Activated CD8-positive, alpha-beta T cell treated with anti-CD3 and anti-CD28 coated beads, Interleukin-2, amount 10 ng/mL, durations not matched to agents 7 days and 5 days (primary cell): ENCODE results near the gene GPR161. TPM values are rescaled to one million over a fixed set of nuclear protein-coding genes. Genes with fewer than 3 reads are reported as not detected.

ENCODE experiments used
- ATAC-seq: fragments of 150-1000 bp; cut with Tn5 transposase; one replicate; pipeline ENCODE4 v1.10.0; 2021; ENCODE audit warnings: moderate library complexity
- CTCF ChIA-PET: fragments of 350-600 bp; sonication (Branson Sonifier 250); formaldehyde crosslinking; loops from one replicate; lab custom pipeline; 2021; ENCODE audit warnings: antibody characterized with exemption; lab: Charles Lee
- POLR2A ChIA-PET: fragments of 350-600 bp; sonication (Branson Sonifier 250); formaldehyde crosslinking; loops from one replicate; lab custom pipeline; 2021; ENCODE audit warnings: antibody characterized with exemption; lab: Charles Lee
- DNase-seq: peaks from one replicate; pipeline ENCODE4 v3.0.0-alpha.2; 2020
- H3K27ac Mint-ChIP-seq: one replicate; pipeline ENCODE4 v1.8.0; 2021; ENCODE audit warnings: mild to moderate bottlenecking, mixed read lengths
- H3K27me3 Mint-ChIP-seq: one replicate; pipeline ENCODE4 v1.8.0; 2021; ENCODE audit warnings: low read depth, mixed read lengths
- H3K36me3 Mint-ChIP-seq: one replicate; pipeline ENCODE4 v1.8.0; 2021; ENCODE audit warnings: low read depth, mixed read lengths
- H3K4me1 Mint-ChIP-seq: one replicate; pipeline ENCODE4 v1.8.0; 2021; ENCODE audit warnings: low read depth, mixed read lengths
- H3K4me3 Mint-ChIP-seq: one replicate; pipeline ENCODE4 v1.8.0; 2021; ENCODE audit warnings: mild to moderate bottlenecking, mixed read lengths
- H3K9me3 Mint-ChIP-seq: one replicate; pipeline ENCODE4 v1.8.0; 2022; ENCODE audit warnings: mixed read lengths; ENCODE audit not compliant: insufficient read depth
- total RNA-seq, 2 experiments: library from RNA; stranded (reverse); gene quantifications; one replicate each; pipeline ENCODE4 v1.2.3, GENCODE V29; 2021

The GPR161 gene
- total RNA-seq, 2 experiments from 2014 or later = not detected

DNA sequence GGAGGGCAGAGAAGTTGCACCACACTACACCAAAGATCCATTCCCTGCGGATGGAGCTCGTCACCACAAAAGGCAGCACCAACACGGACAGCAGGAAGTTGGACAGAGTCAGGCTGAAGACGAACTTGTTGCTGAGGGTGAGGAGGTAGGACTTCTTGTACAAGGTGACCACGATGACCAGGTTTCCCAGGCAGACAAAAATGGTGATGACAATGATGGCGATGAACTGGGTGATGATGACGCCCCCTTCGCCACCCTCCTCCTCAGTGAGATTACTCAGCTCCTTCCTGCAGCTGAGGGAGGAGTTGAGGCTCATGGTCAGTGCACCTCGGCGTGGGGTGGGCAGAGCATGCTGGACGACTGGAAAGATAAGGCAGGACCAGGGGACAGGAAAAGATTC, 32.2 kb downstream of the GPR161 start:
- Mint-ChIP-seq H3K27ac (no peak overlapping the region), H3K27me3 (peaks cover 5% of the 10 kb centered on the region), H3K4me1 (no peaks in the 10 kb centered on the region), H3K36me3 (no peaks in the 10 kb centered on the region), H3K4me3 (no peak overlapping the region), H3K9me3 (no peaks in the 10 kb centered on the region)
- DNase-seq = no peak
- ChIA-PET CTCF (interaction anchor here (0.9 kb wide), 1 partner anchor 41 kb away, joined by 3 read pairs; no protein-coding TSS in a partner anchor), POLR2A (no interaction called here)
- no peak for ATAC-seq

DNA sequence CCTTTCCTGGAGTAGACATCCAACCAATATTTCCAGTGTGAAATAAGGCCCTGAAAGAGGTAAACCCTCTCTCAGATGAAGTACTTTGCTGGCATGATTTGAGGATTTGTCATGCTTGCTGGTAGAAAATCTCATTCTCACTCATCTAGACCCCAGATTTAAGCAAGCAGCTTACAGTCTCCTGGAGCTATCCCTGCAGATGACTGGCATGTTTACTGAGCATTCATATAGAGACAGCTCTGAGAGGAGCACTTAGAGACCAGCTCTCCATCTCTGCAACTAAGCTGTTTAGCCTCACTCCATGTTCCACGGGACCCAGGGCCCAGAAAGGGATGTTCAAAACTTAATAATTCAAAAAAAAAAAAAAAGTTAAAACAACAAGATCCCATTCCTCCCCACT, 34.2 kb downstream of the GPR161 start:
- ChIA-PET CTCF (interaction anchor here (0.9 to 1.5 kb wide), 2 partner anchors 18 to 20 kb away, joined by 3 to 5 read pairs; no protein-coding TSS in a partner anchor), POLR2A (no interaction called here)
- H3K9me3 Mint-ChIP-seq = no peaks in the 10 kb centered on the region
- H3K4me1 Mint-ChIP-seq = no peaks in the 10 kb centered on the region
- H3K27me3 Mint-ChIP-seq = peaks cover 5% of the 10 kb centered on the region
- H3K27ac Mint-ChIP-seq = no peak overlapping the region
- H3K4me3 Mint-ChIP-seq = no peak overlapping the region
- DNase-seq (no peak), ATAC-seq (no peak)
- H3K36me3 Mint-ChIP-seq = no peaks in the 10 kb centered on the region

DNA sequence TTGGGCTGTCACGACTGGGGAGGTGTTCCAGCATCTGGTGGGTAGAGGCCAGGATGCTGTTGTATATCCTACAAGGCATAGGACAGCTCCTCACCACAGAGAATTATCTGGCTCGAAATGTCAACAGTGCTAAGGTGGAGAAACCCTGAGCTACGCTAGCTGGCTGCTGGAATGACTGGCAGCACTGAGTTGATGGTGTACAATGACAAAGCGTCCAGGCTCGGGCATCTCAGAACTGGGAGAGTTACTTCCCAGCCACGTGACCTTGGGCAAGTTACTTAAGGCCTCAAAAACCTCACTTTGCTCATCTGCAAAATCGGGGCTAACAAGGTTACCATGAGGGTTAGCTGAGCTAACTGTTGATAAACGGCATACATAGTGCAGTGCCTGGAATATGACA, 35.4 kb downstream of the GPR161 start:
- DNase-seq = no peak
- H3K4me1 Mint-ChIP-seq = no peaks in the 10 kb centered on the region
- no peaks in the 10 kb centered on the region for H3K9me3 Mint-ChIP-seq
- H3K4me3 Mint-ChIP-seq = no peak overlapping the region
- ChIA-PET POLR2A (interaction anchor here (0.6 kb wide), 1 partner anchor 1778 kb away, joined by 4 read pairs; no protein-coding TSS in a partner anchor), CTCF (interaction anchor here (1.0 to 1.5 kb wide), 2 partner anchors 9 to 17 kb away, joined by 3 to 5 read pairs; no protein-coding TSS in a partner anchor)
- no peak overlapping the region for H3K27ac Mint-ChIP-seq
- no peaks in the 10 kb centered on the region for H3K36me3 Mint-ChIP-seq
- no peak for ATAC-seq
- H3K27me3 Mint-ChIP-seq = peaks cover 3% of the 10 kb centered on the region

DNA sequence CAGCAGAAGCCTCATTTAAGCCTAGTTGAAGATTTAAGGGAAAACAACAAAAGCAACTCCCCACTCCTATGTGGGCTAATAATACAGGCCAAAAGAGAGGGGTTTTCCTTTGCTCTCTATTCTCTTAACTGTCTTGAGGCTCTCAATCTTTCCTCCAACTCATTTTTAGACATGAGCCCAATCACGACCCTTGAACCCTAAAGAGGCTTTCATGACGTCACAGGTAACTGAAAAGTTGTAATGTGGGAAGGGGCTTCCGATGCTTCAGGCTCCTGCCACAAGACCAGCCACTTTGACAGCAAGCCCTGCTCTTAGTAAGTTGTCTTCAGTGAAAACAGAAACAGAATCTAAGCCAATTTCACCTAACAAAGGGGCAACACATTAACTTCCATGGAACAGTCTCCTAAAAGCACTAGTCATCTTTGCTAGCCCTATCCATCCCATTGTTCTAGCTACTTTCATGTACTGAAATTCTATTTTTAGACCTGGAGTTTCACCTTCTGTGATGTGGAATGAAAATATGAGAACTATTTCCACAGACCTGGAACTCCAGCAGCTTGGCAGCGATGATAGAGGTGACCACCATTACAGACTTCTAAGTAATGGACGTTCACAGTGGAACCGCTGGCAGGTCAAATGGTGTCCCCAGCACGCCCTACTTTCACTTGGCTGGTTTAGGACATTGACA, 36.3 kb downstream of the GPR161 start:
- Mint-ChIP-seq H3K27ac (no peak overlapping the region), H3K36me3 (no peaks in the 10 kb centered on the region), H3K9me3 (no peaks in the 10 kb centered on the region), H3K27me3 (peaks cover 3% of the 10 kb centered on the region), H3K4me1 (no peaks in the 10 kb centered on the region), H3K4me3 (no peak overlapping the region)
- ChIA-PET CTCF (interaction anchor here (1.7 kb wide), 1 partner anchor 18 kb away, joined by 4 read pairs; no protein-coding TSS in a partner anchor), POLR2A (interaction anchor here (0.6 kb wide), 1 partner anchor 1779 kb away, joined by 4 read pairs; no protein-coding TSS in a partner anchor)
- no peak for ATAC-seq
- no peak for DNase-seq

DNA sequence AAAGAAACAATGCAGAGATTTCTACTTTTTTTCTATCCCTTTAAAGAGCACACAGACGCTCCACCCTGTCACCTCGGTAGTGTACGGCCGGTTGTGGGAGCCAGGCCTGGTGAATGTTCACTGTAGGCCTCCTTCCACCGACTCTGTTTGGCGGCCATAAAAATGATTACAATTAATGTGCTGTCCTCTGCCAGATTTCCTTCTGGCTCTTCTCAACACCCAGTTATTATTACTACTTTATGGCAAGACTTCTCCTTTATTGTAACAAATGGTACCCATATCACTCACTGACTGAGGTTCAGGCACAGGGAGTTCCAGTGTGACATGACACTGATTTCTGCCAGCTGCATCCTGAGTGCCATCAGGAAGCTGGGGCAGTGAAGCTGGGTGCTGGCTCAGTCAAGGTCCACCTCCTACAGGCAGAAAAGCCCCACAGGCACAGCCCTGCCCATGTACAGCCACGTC, 37.4 kb downstream of the GPR161 start:
- ChIA-PET POLR2A (no interaction called here), CTCF (interaction anchor here (1.7 to 2.5 kb wide), 2 partner anchors 17 kb away, joined by 4 to 8 read pairs; no protein-coding TSS in a partner anchor)
- H3K4me3 Mint-ChIP-seq = no peak overlapping the region
- peaks cover 3% of the 10 kb centered on the region for H3K27me3 Mint-ChIP-seq
- ATAC-seq (no peak), DNase-seq (no peak)
- H3K36me3 Mint-ChIP-seq = no peaks in the 10 kb centered on the region
- H3K9me3 Mint-ChIP-seq = no peaks in the 10 kb centered on the region
- no peak overlapping the region for H3K27ac Mint-ChIP-seq
- H3K4me1 Mint-ChIP-seq = no peaks in the 10 kb centered on the region

DNA sequence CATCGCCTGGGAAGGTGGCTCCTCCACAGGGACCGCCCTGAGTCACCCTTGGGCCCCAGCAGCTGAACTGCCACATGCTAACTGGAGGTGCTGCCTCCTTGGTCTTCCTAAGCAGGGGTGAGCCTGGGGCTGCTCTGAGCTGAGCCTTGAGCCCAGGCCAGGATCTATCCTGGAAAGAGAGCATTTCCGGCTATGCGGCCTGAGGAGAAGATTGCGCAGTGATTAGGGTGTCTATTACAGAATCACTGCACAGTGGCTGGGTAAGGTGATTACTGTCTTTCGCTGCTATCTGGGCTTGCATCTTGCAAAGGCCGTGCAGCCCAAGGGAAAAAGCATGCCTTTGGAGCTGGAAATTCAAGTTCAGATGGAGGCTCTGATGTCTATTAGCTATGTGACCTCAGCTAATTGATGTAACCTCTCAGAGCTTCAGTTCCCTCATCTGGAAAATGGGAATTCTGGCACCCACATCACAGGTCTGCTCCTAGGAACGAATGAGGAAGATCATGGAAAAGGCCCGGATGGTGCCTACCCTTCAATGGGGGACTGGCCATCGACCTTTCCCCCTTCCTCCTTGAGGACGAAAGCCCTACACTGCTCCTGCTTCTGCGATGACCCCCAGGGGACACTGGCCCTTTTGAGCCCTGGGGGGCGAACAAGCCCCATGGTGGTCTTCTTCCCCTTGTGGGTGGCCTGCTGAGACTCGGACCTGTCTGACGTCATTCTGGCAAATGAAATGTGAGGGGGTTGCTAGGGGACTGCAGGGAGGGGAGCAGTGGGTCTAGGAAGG, 38.0 kb downstream of the GPR161 start:
- ATAC-seq = no peak
- CTCF ChIA-PET = interaction anchor here (2.5 kb wide), 1 partner anchor 16 kb away, joined by 8 read pairs; no protein-coding TSS in a partner anchor
- Mint-ChIP-seq H3K4me1 (no peaks in the 10 kb centered on the region), H3K27me3 (peaks cover 3% of the 10 kb centered on the region), H3K36me3 (no peaks in the 10 kb centered on the region), H3K9me3 (no peaks in the 10 kb centered on the region), H3K4me3 (no peak overlapping the region), H3K27ac (no peak overlapping the region)
- POLR2A ChIA-PET = no interaction called here
- DNase-seq = no peak

DNA sequence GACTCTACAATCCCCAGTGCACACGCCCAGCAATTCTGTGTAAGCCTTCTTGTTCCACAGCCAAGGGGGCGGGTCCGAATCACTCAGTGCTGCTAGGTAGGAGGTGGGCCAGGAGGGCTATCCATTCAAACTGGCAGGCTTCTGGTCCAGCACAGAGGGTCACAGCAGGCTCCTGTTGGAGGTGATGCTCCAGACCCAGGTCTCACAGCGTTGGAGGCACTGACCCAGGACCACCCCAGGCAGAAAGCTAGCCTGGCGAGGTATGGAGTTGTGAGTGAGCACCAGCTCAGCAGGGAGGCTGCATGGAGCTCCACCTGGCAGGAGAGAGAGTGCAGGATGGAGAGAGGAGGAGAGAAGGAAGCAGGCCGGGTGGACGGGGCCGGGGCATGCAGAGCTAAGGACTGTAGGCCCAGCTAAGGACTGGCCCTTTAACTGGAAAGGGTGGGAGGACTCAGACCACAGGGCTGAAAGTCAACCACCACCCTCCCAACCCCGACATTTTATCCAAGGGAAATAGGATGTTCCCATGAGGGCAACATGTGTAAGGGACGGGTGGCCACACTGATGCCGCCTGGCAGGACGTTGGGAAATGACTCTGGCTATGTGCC, 38.7 kb downstream of the GPR161 start:
- Mint-ChIP-seq H3K9me3 (no peaks in the 10 kb centered on the region), H3K4me1 (no peaks in the 10 kb centered on the region), H3K4me3 (no peak overlapping the region), H3K36me3 (no peaks in the 10 kb centered on the region), H3K27me3 (no peaks in the 10 kb centered on the region), H3K27ac (no peak overlapping the region)
- ATAC-seq (no peak), DNase-seq (no peak)
- POLR2A ChIA-PET = no interaction called here
- CTCF ChIA-PET = interaction anchor here (2.5 kb wide), 1 partner anchor 16 kb away, joined by 8 read pairs; no protein-coding TSS in a partner anchor

DNA sequence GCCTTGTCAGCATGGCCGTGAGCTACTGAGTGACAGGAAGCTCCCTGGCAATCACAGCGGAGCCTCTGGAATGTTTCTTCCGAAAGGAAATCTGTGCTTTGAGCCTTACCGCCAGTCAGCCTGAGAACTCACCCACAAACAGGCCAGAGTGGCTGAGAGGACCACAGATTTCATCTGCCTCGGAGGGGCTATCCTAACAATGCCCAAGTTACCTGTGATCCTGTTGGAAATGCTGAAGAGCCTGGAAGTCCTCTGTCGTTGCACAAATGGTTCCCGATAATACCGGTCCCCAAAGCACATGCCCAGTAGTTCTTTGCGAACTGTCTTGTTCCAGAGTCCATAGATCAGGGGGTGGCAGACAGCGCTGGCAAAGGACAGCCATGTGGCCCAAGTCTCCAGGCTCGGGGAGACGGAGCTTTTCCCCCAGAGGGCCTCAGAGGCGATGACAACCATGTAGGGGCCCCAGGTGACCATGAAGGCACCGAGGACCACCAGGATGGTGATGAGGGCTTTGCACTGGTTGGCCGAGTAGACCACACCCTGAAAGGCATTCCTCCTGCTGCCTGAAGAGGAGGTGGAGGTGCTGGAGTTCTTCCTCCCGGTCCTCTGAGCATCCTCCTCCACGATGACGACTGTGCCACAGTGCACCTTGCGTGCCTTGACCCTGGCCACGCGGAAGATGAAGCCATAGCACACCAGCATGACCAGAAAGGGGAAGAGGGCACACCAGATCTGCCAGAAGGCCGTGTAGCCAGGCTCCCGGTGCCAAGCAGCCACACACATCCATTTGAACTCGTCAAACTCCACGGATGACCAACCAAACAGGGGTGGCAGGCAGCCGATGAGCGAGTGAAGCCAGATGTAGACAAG, 40.2 kb downstream of the GPR161 start:
- no peaks in the 10 kb centered on the region for H3K27me3 Mint-ChIP-seq
- CTCF ChIA-PET = interaction anchor here (2.5 kb wide), 2 partner anchors 14 kb away, joined by 8 to 13 read pairs; no protein-coding TSS in a partner anchor
- POLR2A ChIA-PET = no interaction called here
- no peak overlapping the region for H3K4me3 Mint-ChIP-seq
- H3K4me1 Mint-ChIP-seq = no peaks in the 10 kb centered on the region
- H3K27ac Mint-ChIP-seq = no peak overlapping the region
- no peaks in the 10 kb centered on the region for H3K9me3 Mint-ChIP-seq
- no peak for DNase-seq
- H3K36me3 Mint-ChIP-seq = no peaks in the 10 kb centered on the region
- no peak for ATAC-seq

DNA sequence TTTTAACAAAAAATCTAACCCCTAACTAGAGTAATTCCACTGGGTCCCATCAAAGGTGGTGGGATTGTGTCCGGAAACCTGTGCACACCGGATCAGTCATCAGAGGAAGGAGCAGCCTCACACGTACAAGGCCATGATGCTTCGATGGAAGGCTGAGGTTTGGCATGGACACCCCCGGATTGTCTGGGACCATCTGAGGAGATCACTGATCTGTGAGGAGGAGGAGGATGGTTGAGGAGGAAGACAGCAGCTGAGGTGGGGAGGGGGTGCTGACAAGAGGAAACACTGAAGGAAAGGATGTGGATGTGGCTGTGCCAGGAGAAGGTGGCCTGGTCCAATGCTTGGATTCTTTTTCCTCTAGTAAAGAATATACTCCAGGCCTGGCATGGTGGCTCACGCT, 41.3 kb downstream of the GPR161 start:
- POLR2A ChIA-PET = no interaction called here
- no peaks in the 10 kb centered on the region for H3K27me3 Mint-ChIP-seq
- CTCF ChIA-PET = interaction anchor here (0.8 to 2.5 kb wide), 2 partner anchors 13 to 140 kb away, joined by 3 to 13 read pairs; no protein-coding TSS in a partner anchor
- H3K27ac Mint-ChIP-seq = no peak overlapping the region
- DNase-seq (no peak), ATAC-seq (no peak)
- H3K4me1 Mint-ChIP-seq = no peaks in the 10 kb centered on the region
- H3K9me3 Mint-ChIP-seq = no peaks in the 10 kb centered on the region
- H3K36me3 Mint-ChIP-seq = no peaks in the 10 kb centered on the region
- H3K4me3 Mint-ChIP-seq = no peak overlapping the region

DNA sequence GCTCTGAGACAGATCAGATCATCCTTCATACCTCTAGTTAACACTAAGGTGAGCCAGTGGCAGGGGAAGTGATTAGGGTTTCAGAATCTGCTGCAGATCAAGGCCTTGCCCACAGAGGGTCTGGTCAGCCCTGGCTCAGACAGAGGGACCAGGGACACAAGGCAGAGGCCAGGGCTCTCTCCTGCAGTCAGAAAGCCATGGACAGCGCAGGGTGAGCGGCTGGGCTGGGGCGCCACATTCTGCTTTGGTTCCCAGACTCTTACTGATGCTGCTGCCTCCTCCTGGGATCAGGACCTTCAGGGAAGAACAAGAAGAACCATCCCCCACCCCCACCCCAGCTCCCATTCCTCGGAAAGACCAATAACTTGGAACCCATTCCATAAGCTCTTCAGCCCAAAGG, 43.1 kb downstream of the GPR161 start:
- Mint-ChIP-seq H3K27me3 (no peaks in the 10 kb centered on the region), H3K36me3 (no peaks in the 10 kb centered on the region), H3K27ac (no peak overlapping the region), H3K9me3 (no peaks in the 10 kb centered on the region), H3K4me3 (no peak overlapping the region), H3K4me1 (no peaks in the 10 kb centered on the region)
- CTCF ChIA-PET = interaction anchor here (1.1 kb wide), 1 partner anchor 9 kb away, joined by 4 read pairs; no protein-coding TSS in a partner anchor
- ATAC-seq = no peak
- POLR2A ChIA-PET = no interaction called here
- no peak for DNase-seq
